ENCODE results near the gene D2HGDH. TPM values are rescaled to one million over a fixed set of nuclear protein-coding genes. Genes with fewer than 3 reads are reported as not detected.

The D2HGDH gene
- total RNA-seq, 2 experiments from 2014 or later = 39.4 to 42.6 TPM

DNA sequence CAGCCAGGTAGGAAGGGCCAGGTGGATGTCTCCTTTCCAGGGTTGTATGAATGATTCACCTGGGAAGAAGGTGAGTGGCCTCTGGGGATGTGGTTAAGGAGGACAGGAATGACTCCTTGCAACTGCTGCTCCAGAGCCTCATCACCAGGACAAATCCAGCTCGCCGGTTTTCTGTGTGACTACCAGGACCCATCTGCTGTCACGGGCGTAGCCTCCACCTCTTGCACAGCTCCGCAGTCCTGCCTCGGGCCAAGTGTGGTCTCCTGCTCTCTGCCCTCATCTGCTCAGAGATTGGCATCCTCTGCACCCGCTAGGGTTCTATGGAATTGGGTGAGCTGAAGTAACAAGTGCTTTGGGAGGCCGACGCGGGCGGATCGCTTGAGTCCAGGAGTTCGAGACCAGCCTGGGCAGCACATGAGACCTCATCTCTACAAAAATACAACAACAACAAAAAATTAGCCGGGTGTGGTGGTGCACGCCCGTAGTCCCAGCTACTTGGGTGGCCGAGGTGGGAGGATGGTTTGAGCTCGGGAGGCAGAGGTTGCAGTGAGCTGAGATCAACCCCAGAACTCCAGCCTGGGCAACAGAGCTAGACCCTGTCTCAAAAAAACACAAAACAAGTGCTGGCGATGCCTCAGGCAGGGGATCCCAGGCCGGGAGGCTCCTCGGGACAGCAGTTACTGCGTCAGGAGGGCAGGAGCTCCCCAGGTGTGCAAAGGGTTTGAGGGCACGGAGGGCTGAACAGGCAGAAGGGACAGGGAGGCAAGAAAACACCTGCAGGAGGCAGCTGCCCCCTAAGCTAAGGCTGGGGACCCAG lies 831 bp upstream of the D2HGDH start:
- ATAC-seq (no peak), DNase-seq (no peak)
- H3K36me3 Mint-ChIP-seq (ENCODE audit: low read depth) = peaks cover 16% of the 10 kb centered on the region
- H3K4me1 Mint-ChIP-seq (ENCODE audit: low read depth) = peaks cover 44% of the 10 kb centered on the region
- TF ChIP-seq, protein P1, sequence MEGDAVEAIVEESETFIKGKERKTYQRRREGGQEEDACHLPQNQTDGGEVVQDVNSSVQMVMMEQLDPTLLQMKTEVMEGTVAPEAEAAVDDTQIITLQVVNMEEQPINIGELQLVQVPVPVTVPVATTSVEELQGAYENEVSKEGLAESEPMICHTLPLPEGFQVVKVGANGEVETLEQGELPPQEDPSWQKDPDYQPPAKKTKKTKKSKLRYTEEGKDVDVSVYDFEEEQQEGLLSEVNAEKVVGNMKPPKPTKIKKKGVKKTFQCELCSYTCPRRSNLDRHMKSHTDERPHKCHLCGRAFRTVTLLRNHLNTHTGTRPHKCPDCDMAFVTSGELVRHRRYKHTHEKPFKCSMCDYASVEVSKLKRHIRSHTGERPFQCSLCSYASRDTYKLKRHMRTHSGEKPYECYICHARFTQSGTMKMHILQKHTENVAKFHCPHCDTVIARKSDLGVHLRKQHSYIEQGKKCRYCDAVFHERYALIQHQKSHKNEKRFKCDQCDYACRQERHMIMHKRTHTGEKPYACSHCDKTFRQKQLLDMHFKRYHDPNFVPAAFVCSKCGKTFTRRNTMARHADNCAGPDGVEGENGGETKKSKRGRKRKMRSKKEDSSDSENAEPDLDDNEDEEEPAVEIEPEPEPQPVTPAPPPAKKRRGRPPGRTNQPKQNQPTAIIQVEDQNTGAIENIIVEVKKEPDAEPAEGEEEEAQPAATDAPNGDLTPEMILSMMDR (IDR thresholded peaks at IDR 0.05) = no peak
- CTCF ChIA-PET = interaction anchor here (0.7 to 5.4 kb wide), 9 partner anchors 10 to 145 kb away, joined by 3 to 38 read pairs (median 3); partner anchors contain the start of gene ING5
- H3K27me3 Mint-ChIP-seq = no peaks in the 10 kb centered on the region
- intact Hi-C loops (cut with micrococcal nuclease) = loop anchor here (10.0 kb wide), 1 partner anchor 131 kb away; the partner anchor contains the start of gene RTP5
- POLR2A ChIA-PET = interaction anchor here (1.3 to 2.9 kb wide), 5 partner anchors 9 to 148 kb away, joined by 6 to 15 read pairs (median 11); partner anchors contain the start of genes DTYMK, ING5 and RTP5
- no peak overlapping the region for H3K27ac Mint-ChIP-seq
- H3K4me3 Mint-ChIP-seq = peak overlapping the region; percentile 47
- H3K9me3 Mint-ChIP-seq = no peaks in the 10 kb centered on the region

- ATAC-seq (peak; percentile 17), DNase-seq (no peak)
- Mint-ChIP-seq H3K36me3 (ENCODE audit: low read depth) (peaks cover 18% of the 10 kb centered on the region), H3K9me3 (no peaks in the 10 kb centered on the region), H3K4me3 (peak overlapping the region; percentile 84), H3K4me1 (ENCODE audit: low read depth) (peaks cover 49% of the 10 kb centered on the region), H3K27ac (no peak overlapping the region), H3K27me3 (no peaks in the 10 kb centered on the region)
- TF ChIP-seq, protein P1 (IDR thresholded peaks at IDR 0.05) = no peak
- ChIA-PET POLR2A (interaction anchor here (1.1 to 2.9 kb wide), 7 partner anchors 10 to 147 kb away, joined by 4 to 15 read pairs (median 8); partner anchors contain the start of genes DTYMK, ING5 and RTP5), CTCF (interaction anchor here (0.7 to 5.4 kb wide), 7 partner anchors 10 to 145 kb away, joined by 3 to 38 read pairs (median 5); partner anchors contain the start of gene ING5)
- intact Hi-C loops (cut with micrococcal nuclease) = loop anchor here (10.0 kb wide), 1 partner anchor 131 kb away; the partner anchor contains the start of gene RTP5
These were observed 293 bp upstream of the D2HGDH start for GRCh38 chr2:241734208-241734466.

- H3K27ac Mint-ChIP-seq = peak overlapping the region; percentile 26
These were observed 1.7 kb downstream of the D2HGDH start for GRCh38 chr2:241736111-241736510.

DNA sequence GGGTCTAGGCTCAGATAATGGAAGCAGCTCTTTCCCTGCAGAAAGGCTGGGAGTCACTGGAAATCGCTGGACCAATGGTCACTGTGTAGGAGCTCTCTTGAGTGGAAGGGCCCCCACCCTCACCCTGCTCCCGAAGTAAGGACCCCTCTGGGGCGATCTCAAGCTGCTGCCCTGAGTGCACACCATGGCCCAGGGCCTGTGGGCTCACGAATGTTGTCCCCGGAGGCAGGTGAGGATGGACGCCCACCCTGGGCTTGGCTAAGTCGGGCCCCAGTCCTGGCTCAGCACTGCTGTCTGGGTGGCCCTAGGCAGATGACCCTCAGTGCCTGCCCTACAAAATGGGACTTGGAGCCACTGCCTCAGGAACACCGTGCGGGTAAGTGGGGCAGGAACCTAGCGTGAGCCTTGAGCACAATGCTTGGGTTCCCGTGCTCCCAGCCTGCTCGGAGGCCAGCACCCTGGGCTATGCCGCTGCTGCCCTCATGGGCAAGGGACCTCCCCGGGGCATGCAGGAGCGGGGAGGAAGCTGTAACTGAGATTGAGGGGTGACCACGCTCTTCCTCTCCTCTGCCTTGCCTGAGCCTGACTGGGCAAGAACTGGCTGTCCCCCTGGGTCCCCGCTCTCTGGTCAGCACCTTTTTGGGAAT lies 3.7 kb downstream of the D2HGDH start:
- Mint-ChIP-seq H3K27me3 (no peaks in the 10 kb centered on the region), H3K36me3 (ENCODE audit: low read depth) (peaks cover 23% of the 10 kb centered on the region), H3K9me3 (no peaks in the 10 kb centered on the region), H3K4me1 (ENCODE audit: low read depth) (peaks cover 45% of the 10 kb centered on the region), H3K27ac (no peak overlapping the region), H3K4me3 (no peak overlapping the region)
- no peak for DNase-seq
- ChIA-PET CTCF (no interaction called here), POLR2A (interaction anchor here (0.6 kb wide), 1 partner anchor 46 kb away, joined by 3 read pairs; no protein-coding TSS in a partner anchor)
- no peak for ATAC-seq
- TF ChIP-seq, protein P1 (IDR thresholded peaks at IDR 0.05) = no peak
- intact Hi-C loops (cut with micrococcal nuclease) = loop anchor here (10.0 kb wide), 1 partner anchor 127 kb away; the partner anchor contains the start of gene RTP5

More at GRCh38 chr2:241736111-241736510, 1.7 kb downstream of the D2HGDH start:
- Mint-ChIP-seq H3K9me3 (no peaks in the 10 kb centered on the region), H3K4me1 (ENCODE audit: low read depth) (peaks cover 52% of the 10 kb centered on the region), H3K27me3 (no peaks in the 10 kb centered on the region), H3K36me3 (ENCODE audit: low read depth) (peaks cover 22% of the 10 kb centered on the region), H3K4me3 (peak overlapping the region; percentile 84)
- DNase-seq (no peak), ATAC-seq (no peak)
- intact Hi-C loops (cut with micrococcal nuclease) = loop anchor here (10.0 kb wide), 1 partner anchor 129 kb away; the partner anchor contains the start of gene RTP5
- TF ChIP-seq, protein P1 (IDR thresholded peaks at IDR 0.05) = no peak
- ChIA-PET POLR2A (interaction anchor here (0.9 to 2.9 kb wide), 2 partner anchors 68 to 132 kb away, joined by 3 to 11 read pairs; partner anchors contain the start of gene RTP5), CTCF (interaction anchor here (1.4 kb wide), 1 partner anchor 143 kb away, joined by 7 read pairs; no protein-coding TSS in a partner anchor)

Measured in activated CD8-positive, alpha-beta T cell treated with anti-CD3 and anti-CD28 coated beads for 36 hours (primary cell).